ENCODE results near the gene HCFC1. TPM values are rescaled to one million over a fixed set of nuclear protein-coding genes. Genes with fewer than 3 reads are reported as not detected.

Gene HCFC1
- total RNA-seq, 1 donor from 2014 or later = 74.6 TPM

DNA sequence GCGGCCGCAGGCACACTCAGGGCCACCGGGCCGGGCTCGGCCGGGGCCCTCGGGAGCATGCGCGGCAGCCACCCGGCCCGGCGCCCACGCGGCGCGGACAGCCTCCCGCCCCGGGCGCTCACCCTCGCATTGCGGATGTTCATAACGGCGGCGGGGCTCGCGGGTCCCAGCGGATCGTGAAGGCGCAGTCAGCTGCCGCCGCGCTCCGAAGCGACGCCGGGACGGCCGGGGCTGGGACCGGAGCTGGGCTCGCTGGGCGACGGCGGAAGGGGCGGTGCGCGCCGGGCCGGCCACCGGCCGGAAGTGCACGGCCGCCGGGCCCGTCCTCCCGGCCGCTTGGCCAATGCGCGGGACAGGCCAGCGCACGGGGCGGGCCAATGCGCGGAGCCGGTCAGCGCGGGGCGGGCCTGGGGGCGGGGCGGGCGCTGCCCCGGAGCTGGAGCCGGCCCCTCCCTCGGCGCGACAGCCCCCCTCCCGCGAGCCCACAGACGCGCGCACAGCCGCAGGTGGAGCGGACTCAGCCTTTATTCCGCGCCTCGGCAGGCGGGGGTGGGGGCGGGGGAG, 36.8 kb downstream of the HCFC1 start, which contains the start of gene NAA10:
NAA10 (minus strand) TSS at position 276 of the 564 bp plus-strand sequence; CDS start at position 143, 133 bp downstream.
- peak within 1 kb of the TSS; percentile 89 for H3K4me3 Mint-ChIP-seq (ENCODE audit: unreplicated experiment)
- peaks cover 10% of the 10 kb centered on the region for H3K27me3 Mint-ChIP-seq (ENCODE audit: unreplicated experiment)
- H3K27ac Mint-ChIP-seq (ENCODE audit: unreplicated experiment) = peak within 1 kb of the TSS; percentile 72
- H3K4me1 Mint-ChIP-seq (ENCODE audit: unreplicated experiment) = peaks cover 2% of the 10 kb centered on the region
- H3K9me3 Mint-ChIP-seq (ENCODE audit: unreplicated experiment) = no peaks in the 10 kb centered on the region
- peaks cover 6% of the 10 kb centered on the region for H3K36me3 Mint-ChIP-seq (ENCODE audit: low read depth, unreplicated experiment)
- DNase-seq (ENCODE audit: low spot score) = peak; percentile 64
- TF ChIP-seq CTCF (IDR thresholded peaks at IDR 0.05; ENCODE audit: unreplicated experiment) = no peak

DNA sequence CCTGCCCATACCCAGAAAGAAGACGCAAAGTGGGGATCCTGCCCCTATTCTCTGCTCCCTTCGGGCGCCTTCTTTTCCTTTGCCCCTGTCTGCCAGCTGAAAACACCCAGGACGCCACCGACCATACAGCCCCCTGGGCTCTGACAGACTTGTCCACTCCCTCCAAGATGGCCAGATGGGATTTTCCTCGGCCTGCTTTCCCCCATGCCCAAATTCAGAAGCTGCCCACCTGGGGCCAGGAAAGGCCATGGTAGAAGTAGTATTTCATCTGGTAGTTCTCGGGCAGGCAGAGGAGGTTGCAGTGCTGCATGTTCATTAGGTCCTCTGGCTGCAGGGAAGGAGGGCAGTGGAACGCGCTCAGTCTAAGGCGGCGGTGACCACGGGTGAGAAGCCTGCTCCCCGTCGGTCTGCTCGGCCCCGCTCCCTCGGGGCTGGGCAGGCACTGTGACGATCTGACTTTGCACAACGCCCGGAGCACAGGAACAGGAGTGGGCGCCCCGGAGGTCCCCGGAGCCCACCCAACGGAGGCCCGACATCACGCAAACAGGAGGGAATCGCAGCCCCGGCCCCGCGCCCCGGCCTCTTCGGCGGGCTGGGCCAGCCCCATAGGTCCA, 37.4 kb downstream of the HCFC1 start:
- Mint-ChIP-seq H3K27ac (ENCODE audit: unreplicated experiment) (peak overlapping the region; percentile 48), H3K27me3 (ENCODE audit: unreplicated experiment) (peaks cover 8% of the 10 kb centered on the region), H3K4me1 (ENCODE audit: unreplicated experiment) (peaks cover 2% of the 10 kb centered on the region), H3K4me3 (ENCODE audit: unreplicated experiment) (peak overlapping the region; percentile 86), H3K36me3 (ENCODE audit: low read depth, unreplicated experiment) (peaks cover 8% of the 10 kb centered on the region), H3K9me3 (ENCODE audit: unreplicated experiment) (no peaks in the 10 kb centered on the region)
- DNase-seq (ENCODE audit: low spot score) = no peak
- TF ChIP-seq CTCF (IDR thresholded peaks at IDR 0.05; ENCODE audit: unreplicated experiment) = no peak

DNA sequence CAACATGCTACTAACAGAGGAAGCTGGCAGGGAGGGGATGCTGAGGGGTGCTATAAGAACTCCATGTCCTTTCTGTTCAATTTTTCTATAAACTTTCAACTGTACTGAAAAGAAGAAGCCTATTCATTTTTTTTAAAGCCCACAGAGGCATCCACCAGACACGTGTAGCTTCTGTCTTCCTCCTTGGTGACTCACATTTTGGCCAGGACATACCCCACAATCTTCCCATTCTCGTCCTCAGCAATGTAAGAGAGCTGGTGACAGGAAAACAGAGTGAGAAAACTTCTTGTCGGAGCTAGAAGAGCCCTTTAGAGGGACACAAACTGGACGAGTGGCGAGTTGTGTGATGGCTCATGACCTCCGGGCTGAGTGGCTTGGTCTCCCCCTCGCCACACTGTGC, 37.9 kb downstream of the HCFC1 start:
- H3K4me1 Mint-ChIP-seq (ENCODE audit: unreplicated experiment) = peaks cover 2% of the 10 kb centered on the region
- H3K9me3 Mint-ChIP-seq (ENCODE audit: unreplicated experiment) = no peaks in the 10 kb centered on the region
- peak overlapping the region; percentile 86 for H3K4me3 Mint-ChIP-seq (ENCODE audit: unreplicated experiment)
- peak overlapping the region; percentile 48 for H3K27ac Mint-ChIP-seq (ENCODE audit: unreplicated experiment)
- H3K27me3 Mint-ChIP-seq (ENCODE audit: unreplicated experiment) = peaks cover 8% of the 10 kb centered on the region
- no peak for DNase-seq (ENCODE audit: low spot score)
- H3K36me3 Mint-ChIP-seq (ENCODE audit: low read depth, unreplicated experiment) = peaks cover 11% of the 10 kb centered on the region
- TF ChIP-seq CTCF (IDR thresholded peaks at IDR 0.05; ENCODE audit: unreplicated experiment) = no peak

GRCh38 chrX:153932220-153932915, 39.2 kb downstream of the HCFC1 start:
- no peak for TF ChIP-seq CTCF (IDR thresholded peaks at IDR 0.05; ENCODE audit: unreplicated experiment)
- Mint-ChIP-seq H3K4me1 (ENCODE audit: unreplicated experiment) (peaks cover 2% of the 10 kb centered on the region), H3K27me3 (ENCODE audit: unreplicated experiment) (peaks cover 8% of the 10 kb centered on the region), H3K36me3 (ENCODE audit: low read depth, unreplicated experiment) (peaks cover 11% of the 10 kb centered on the region), H3K9me3 (ENCODE audit: unreplicated experiment) (no peaks in the 10 kb centered on the region), H3K27ac (ENCODE audit: unreplicated experiment) (no peak overlapping the region), H3K4me3 (ENCODE audit: unreplicated experiment) (no peak overlapping the region)
- DNase-seq (ENCODE audit: low spot score) = no peak

DNA sequence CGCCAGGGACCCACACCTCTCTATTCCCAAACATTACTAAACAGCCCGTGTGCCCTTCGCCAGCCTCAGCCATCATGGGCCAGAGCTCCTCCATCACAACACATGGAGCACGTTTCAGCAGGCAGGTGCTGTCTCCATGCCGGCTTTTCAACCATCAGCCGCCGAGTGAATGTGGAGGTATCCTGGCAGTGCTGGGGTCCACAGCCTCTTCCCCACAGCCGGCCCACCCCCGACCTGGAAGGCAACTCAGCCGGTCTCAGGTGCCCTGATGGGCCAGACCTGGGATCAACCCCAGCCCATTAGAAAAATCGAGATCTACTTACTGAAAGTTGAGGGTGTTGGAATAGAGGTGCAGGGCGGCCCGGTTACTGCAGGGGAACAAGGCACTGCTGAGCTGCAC, 39.9 kb downstream of the HCFC1 start:
- Mint-ChIP-seq H3K4me3 (ENCODE audit: unreplicated experiment) (no peak overlapping the region), H3K27ac (ENCODE audit: unreplicated experiment) (no peak overlapping the region), H3K36me3 (ENCODE audit: low read depth, unreplicated experiment) (peaks cover 11% of the 10 kb centered on the region)

More for the DNA sequence above, 39.9 kb downstream of the HCFC1 start:
- peaks cover 2% of the 10 kb centered on the region for H3K4me1 Mint-ChIP-seq (ENCODE audit: unreplicated experiment)
- H3K9me3 Mint-ChIP-seq (ENCODE audit: unreplicated experiment) = no peaks in the 10 kb centered on the region
- DNase-seq (ENCODE audit: low spot score) = no peak
- H3K27me3 Mint-ChIP-seq (ENCODE audit: unreplicated experiment) = peaks cover 8% of the 10 kb centered on the region
- no peak for TF ChIP-seq CTCF (IDR thresholded peaks at IDR 0.05; ENCODE audit: unreplicated experiment)
